Spinal cord (tissue), 10 donors: ENCODE measurements around the gene SMARCB1. TPM values are rescaled to one million over a fixed set of nuclear protein-coding genes. Genes with fewer than 3 reads are reported as not detected.

Experiments used
- DNase-seq, 6 donors: peaks; one replicate each; pipeline versions ENCODE4 v3.0.0 to v3.0.0-alpha.2; 2013 to 2015; ENCODE audit warnings: low spot score in 6 of 6, low read depth in 4 of 6
- H3K27ac ChIP-seq: one replicate; pipeline ENCODE4 v1.5.1; 2013; ENCODE audit warnings: low read depth, low read length, control low read depth
- H3K27me3 ChIP-seq: one replicate; pipeline ENCODE4 v1.6.1; 2013; ENCODE audit warnings: low read length; ENCODE audit not compliant: control insufficient read depth, insufficient read depth
- H3K36me3 ChIP-seq: one replicate; pipeline ENCODE4 v1.6.1; 2013; ENCODE audit warnings: low read length; ENCODE audit not compliant: control insufficient read depth, insufficient read depth
- H3K4me1 ChIP-seq: one replicate; pipeline ENCODE4 v1.6.1; 2013; ENCODE audit warnings: low read length; ENCODE audit not compliant: control insufficient read depth, insufficient read depth
- H3K4me3 ChIP-seq: one replicate; pipeline ENCODE4 v1.5.1; 2013; ENCODE audit warnings: low read depth, low read length, control low read depth
- H3K9me3 ChIP-seq: one replicate; pipeline ENCODE4 v1.6.1; 2013; ENCODE audit warnings: low read length; ENCODE audit not compliant: control insufficient read depth, insufficient read depth
- WGBS: methylation state at CpG from one replicate; pipeline ENCODE4 v1.1.5; 2013; ENCODE audit warnings: missing lambda C conversion rate; ENCODE audit not compliant: insufficient coverage; 5-methylcytosine and 5-hydroxymethylcytosine counted together
- polyA plus RNA-seq, 2 donors: library from polyadenylated mRNA; unstranded; fragments of 120-200 nt; gene quantifications; one replicate each; pipeline ENCODE4 v1.2.1, GENCODE V29; 2013; ENCODE audit not compliant: insufficient read length in 2 of 2
- total RNA-seq, 2 donors: library from RNA; depleted of rRNA in 1 of 2; stranded (reverse); fragments of 120-200 nt in 1 of 2; fragments of >200 nt in 1 of 2; gene quantifications; one replicate each; pipeline versions ENCODE4 v1.2.3 to v1.2.4, GENCODE V29; 2013 to 2014
- donor health status: healthy.

Gene SMARCB1
- total and polyA plus RNA-seq, 4 donors: 29.5 to 186 (median 132) TPM

GRCh38 chr22:23840026-23840425 is 53.3 kb downstream of the SMARCB1 start:
- no peak overlapping the region for H3K27ac ChIP-seq
- peaks cover 33% of the 10 kb centered on the region for H3K36me3 ChIP-seq
- no peak for DNase-seq
- peaks cover 52% of the 10 kb centered on the region for H3K4me1 ChIP-seq
- H3K9me3 ChIP-seq: no peaks in the 10 kb centered on the region
- H3K27me3 ChIP-seq: no peaks in the 10 kb centered on the region
- 98% methylated on average over 7 of the region's 7 CpGs for WGBS
- no peak overlapping the region for H3K4me3 ChIP-seq

- H3K36me3 ChIP-seq: peaks cover 20% of the 10 kb centered on the region
- H3K27me3 ChIP-seq: no peaks in the 10 kb centered on the region
- H3K4me3 ChIP-seq: no peak overlapping the region
- DNase-seq: no peak
- no peaks in the 10 kb centered on the region for H3K9me3 ChIP-seq
- WGBS: 63% methylated on average over 5 of the region's 5 CpGs
- no peak overlapping the region for H3K27ac ChIP-seq
- H3K4me1 ChIP-seq: peaks cover 58% of the 10 kb centered on the region
Measured at GRCh38 chr22:23841292-23841691, 54.5 kb downstream of the SMARCB1 start.

GRCh38 chr22:23841736-23842445 is 55.1 kb downstream of the SMARCB1 start:
- 39% methylated on average over 13 of the region's 20 CpGs for WGBS
- H3K36me3 ChIP-seq: peaks cover 14% of the 10 kb centered on the region
- no peak overlapping the region for H3K27ac ChIP-seq
- peaks cover 64% of the 10 kb centered on the region for H3K4me1 ChIP-seq
- no peaks in the 10 kb centered on the region for H3K9me3 ChIP-seq
- DNase-seq: no peak
- H3K27me3 ChIP-seq: no peaks in the 10 kb centered on the region
- H3K4me3 ChIP-seq: no peak overlapping the region

GRCh38 chr22:23842599-23842998 is 55.8 kb downstream of the SMARCB1 start:
- peaks cover 7% of the 10 kb centered on the region for H3K36me3 ChIP-seq
- DNase-seq: no peak
- WGBS: 68% methylated on average over 4 of the region's 4 CpGs
- no peak overlapping the region for H3K4me3 ChIP-seq
- no peaks in the 10 kb centered on the region for H3K9me3 ChIP-seq
- H3K4me1 ChIP-seq: peaks cover 63% of the 10 kb centered on the region
- H3K27ac ChIP-seq: no peak overlapping the region
- H3K27me3 ChIP-seq: no peaks in the 10 kb centered on the region

- H3K27ac ChIP-seq: peak overlapping the region; percentile 25
- no peaks in the 10 kb centered on the region for H3K9me3 ChIP-seq
- no peaks in the 10 kb centered on the region for H3K36me3 ChIP-seq
- H3K4me3 ChIP-seq: no peak overlapping the region
- DNase-seq: no peak
- 69% methylated on average over 8 of the region's 8 CpGs for WGBS
- no peaks in the 10 kb centered on the region for H3K27me3 ChIP-seq
- peaks cover 57% of the 10 kb centered on the region for H3K4me1 ChIP-seq
Measured at GRCh38 chr22:23844739-23845202, 58.0 kb downstream of the SMARCB1 start.

- Histone ChIP-seq H3K4me3 (no peak overlapping the region), H3K27me3 (no peaks in the 10 kb centered on the region), H3K27ac (no peak overlapping the region), H3K9me3 (no peaks in the 10 kb centered on the region), H3K4me1 (peaks cover 59% of the 10 kb centered on the region), H3K36me3 (no peaks in the 10 kb centered on the region)
- 77% methylated on average over 8 of the region's 9 CpGs for WGBS
- no peak for DNase-seq
Measured at GRCh38 chr22:23845265-23846080, 58.7 kb downstream of the SMARCB1 start.

GRCh38 chr22:23846081-23846469 is 59.3 kb downstream of the SMARCB1 start:
- Histone ChIP-seq H3K36me3 (no peaks in the 10 kb centered on the region), H3K4me3 (no peak overlapping the region), H3K9me3 (no peaks in the 10 kb centered on the region), H3K27ac (no peak overlapping the region), H3K4me1 (peaks cover 59% of the 10 kb centered on the region), H3K27me3 (no peaks in the 10 kb centered on the region)
- WGBS: 67% methylated on average over 4 of the region's 7 CpGs
- DNase-seq: no peak

GRCh38 chr22:23847310-23847920 is 60.6 kb downstream of the SMARCB1 start:
- no peaks in the 10 kb centered on the region for H3K27me3 ChIP-seq
- H3K9me3 ChIP-seq: no peaks in the 10 kb centered on the region
- DNase-seq: no peak
- no peaks in the 10 kb centered on the region for H3K36me3 ChIP-seq
- peaks cover 47% of the 10 kb centered on the region for H3K4me1 ChIP-seq
- 86% methylated on average over 10 of the region's 18 CpGs for whole genome bisulfite sequencing
- H3K4me3 ChIP-seq: no peak overlapping the region
- H3K27ac ChIP-seq: no peak overlapping the region

- no peaks in the 10 kb centered on the region for H3K27me3 ChIP-seq
- no peak overlapping the region for H3K4me3 ChIP-seq
- no peaks in the 10 kb centered on the region for H3K9me3 ChIP-seq
- H3K4me1 ChIP-seq: peaks cover 47% of the 10 kb centered on the region
- 80% methylated on average over 21 of the region's 24 CpGs for WGBS
- H3K27ac ChIP-seq: no peak overlapping the region
- peak in 1 of 6 donors; percentile 59 for DNase-seq
- no peaks in the 10 kb centered on the region for H3K36me3 ChIP-seq
Measured at GRCh38 chr22:23847991-23848864, 61.5 kb downstream of the SMARCB1 start.
